Measurements from ENCODE around the gene CLIP3.

GRCh38 chr19:35977446-35978222 is 55.0 kb downstream of the CLIP3 start:
- TF ChIP-seq CTCF (IDR thresholded peaks at IDR 0.05; ENCODE audit: insufficient read depth, low read length), result no peak
- TF ChIP-seq POLR2AphosphoS5 (IDR thresholded peaks at IDR 0.05; ENCODE audit: low read depth), result no peak
- TF ChIP-seq, protein P1, sequence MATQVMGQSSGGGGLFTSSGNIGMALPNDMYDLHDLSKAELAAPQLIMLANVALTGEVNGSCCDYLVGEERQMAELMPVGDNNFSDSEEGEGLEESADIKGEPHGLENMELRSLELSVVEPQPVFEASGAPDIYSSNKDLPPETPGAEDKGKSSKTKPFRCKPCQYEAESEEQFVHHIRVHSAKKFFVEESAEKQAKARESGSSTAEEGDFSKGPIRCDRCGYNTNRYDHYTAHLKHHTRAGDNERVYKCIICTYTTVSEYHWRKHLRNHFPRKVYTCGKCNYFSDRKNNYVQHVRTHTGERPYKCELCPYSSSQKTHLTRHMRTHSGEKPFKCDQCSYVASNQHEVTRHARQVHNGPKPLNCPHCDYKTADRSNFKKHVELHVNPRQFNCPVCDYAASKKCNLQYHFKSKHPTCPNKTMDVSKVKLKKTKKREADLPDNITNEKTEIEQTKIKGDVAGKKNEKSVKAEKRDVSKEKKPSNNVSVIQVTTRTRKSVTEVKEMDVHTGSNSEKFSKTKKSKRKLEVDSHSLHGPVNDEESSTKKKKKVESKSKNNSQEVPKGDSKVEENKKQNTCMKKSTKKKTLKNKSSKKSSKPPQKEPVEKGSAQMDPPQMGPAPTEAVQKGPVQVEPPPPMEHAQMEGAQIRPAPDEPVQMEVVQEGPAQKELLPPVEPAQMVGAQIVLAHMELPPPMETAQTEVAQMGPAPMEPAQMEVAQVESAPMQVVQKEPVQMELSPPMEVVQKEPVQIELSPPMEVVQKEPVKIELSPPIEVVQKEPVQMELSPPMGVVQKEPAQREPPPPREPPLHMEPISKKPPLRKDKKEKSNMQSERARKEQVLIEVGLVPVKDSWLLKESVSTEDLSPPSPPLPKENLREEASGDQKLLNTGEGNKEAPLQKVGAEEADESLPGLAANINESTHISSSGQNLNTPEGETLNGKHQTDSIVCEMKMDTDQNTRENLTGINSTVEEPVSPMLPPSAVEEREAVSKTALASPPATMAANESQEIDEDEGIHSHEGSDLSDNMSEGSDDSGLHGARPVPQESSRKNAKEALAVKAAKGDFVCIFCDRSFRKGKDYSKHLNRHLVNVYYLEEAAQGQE (IDR thresholded peaks at IDR 0.05; ENCODE audit: insufficient replicate concordance, low read depth), result no peak
- TF ChIP-seq GABPA (IDR thresholded peaks at IDR 0.05; ENCODE audit: low read depth), result no peak
- no peak for TF ChIP-seq SPI1 (IDR thresholded peaks at IDR 0.05; ENCODE audit: borderline replicate concordance, low read depth)
